HEK293 (cell line): ENCODE data around the gene RBM17.

Source experiments
- CTCF ChIA-PET: fragments of 350-600 bp; formaldehyde crosslinking; extraction: SDS; loops from one replicate; lab custom pipeline; 2021; ENCODE audit warnings: antibody characterized with exemption; lab: Yijun Ruan, JAX
- POLR2A ChIA-PET: fragments of 300-600 bp; formaldehyde crosslinking; extraction: SDS; loops from one replicate; lab custom pipeline; 2020; ENCODE audit warnings: antibody characterized with exemption, inconsistent platforms; lab: Yijun Ruan, JAX
- H3K27ac ChIP-seq: fragments of 200-500 bp; sonication (Bioruptor generic); 2 replicates; pipeline ENCODE4 v1.5.1; 2014; ENCODE audit warnings: low read depth, low read length, control low read depth, inconsistent platforms; ENCODE audit errors: extremely low read depth
- H3K36me3 ChIP-seq, 2 experiments: fragments of 200-500 bp in 1 of 2; sonication (Bioruptor generic) in 1 of 2; 1 replicate in 1 of 2; 2 replicates in 1 of 2; pipeline ENCODE4 v1.5.1; 2014 to 2017; ENCODE audit warnings: inconsistent platforms in 2 of 2, low read length in 2 of 2; ENCODE audit not compliant: control insufficient read depth in 2 of 2, insufficient read depth in 1 of 2
- H3K4me1 ChIP-seq: fragments of 200-500 bp; sonication (Bioruptor generic); 2 replicates; pipeline ENCODE4 v1.5.1; 2014; ENCODE audit warnings: mild to moderate bottlenecking, low read length, inconsistent platforms; ENCODE audit not compliant: control insufficient read depth, insufficient read depth
- H3K4me3 ChIP-seq: 2 replicates; pipeline ENCODE4 v1.5.1; 2011; ENCODE audit warnings: low read depth, mild to moderate bottlenecking, control low read depth, low read length, moderate library complexity
- H3K9me3 ChIP-seq: fragments of 200-500 bp; sonication (Bioruptor generic); 2 replicates; pipeline ENCODE4 v1.5.1; 2014; ENCODE audit warnings: low read depth, low read length, inconsistent platforms; ENCODE audit not compliant: control insufficient read depth, insufficient read depth
- FEZF1 ChIP-seq: fragments of 450-650 bp; formaldehyde crosslinking; IDR thresholded peaks from 2 replicates; pipeline ENCODE4 v1.5.1; 2016; ENCODE audit warnings: missing biosample characterization, missing genetic modification characterization
- GLIS2 ChIP-seq: fragments of 450-650 bp; formaldehyde crosslinking; IDR thresholded peaks from 2 replicates; pipeline ENCODE4 v1.5.1; 2016; ENCODE audit warnings: missing biosample characterization, missing genetic modification characterization
- IKZF3 ChIP-seq: fragments of 450-650 bp; IDR thresholded peaks from 2 replicates; pipeline ENCODE4 v1.5.0; 2018; ENCODE audit warnings: missing biosample characterization, mild to moderate bottlenecking, missing genetic modification characterization, moderate library complexity
- MZF1 ChIP-seq: fragments of 450-650 bp; formaldehyde crosslinking; IDR thresholded peaks from 2 replicates; pipeline ENCODE4 v1.5.1; 2017; ENCODE audit warnings: missing biosample characterization, missing genetic modification characterization, borderline replicate concordance
- OVOL3 ChIP-seq: fragments of 450-650 bp; formaldehyde crosslinking; IDR thresholded peaks from 2 replicates; pipeline ENCODE4 v1.5.1; 2016; ENCODE audit warnings: missing biosample characterization, missing genetic modification characterization
- PRDM1 ChIP-seq: fragments of 450-650 bp; formaldehyde crosslinking; IDR thresholded peaks from 2 replicates; pipeline ENCODE4; 2016; ENCODE audit warnings: missing biosample characterization, missing genetic modification characterization
- TSHZ1 ChIP-seq: fragments of 450-650 bp; formaldehyde crosslinking; IDR thresholded peaks from 2 replicates; pipeline ENCODE4 v1.5.1; 2016; ENCODE audit warnings: missing biosample characterization, missing genetic modification characterization, borderline replicate concordance
- ZFP3 ChIP-seq: fragments of 450-650 bp; formaldehyde crosslinking; IDR thresholded peaks from 2 replicates; pipeline ENCODE4 v1.5.1; 2016; ENCODE audit warnings: low read depth, missing biosample characterization, missing genetic modification characterization
- ZFP37 ChIP-seq: fragments of 450-650 bp; formaldehyde crosslinking; IDR thresholded peaks from 2 replicates; pipeline ENCODE4 v1.5.1; 2016; ENCODE audit warnings: missing biosample characterization, missing genetic modification characterization
- ZNF146 ChIP-seq: fragments of 450-650 bp; formaldehyde crosslinking; IDR thresholded peaks from 2 replicates; pipeline ENCODE4 v1.5.1; 2016; ENCODE audit warnings: missing biosample characterization, missing genetic modification characterization
- ZNF155 ChIP-seq: fragments of 450-650 bp; formaldehyde crosslinking; IDR thresholded peaks from 2 replicates; pipeline ENCODE4 v1.5.1; 2016; ENCODE audit warnings: missing biosample characterization, missing genetic modification characterization
- ZNF175 ChIP-seq: fragments of 450-650 bp; formaldehyde crosslinking; IDR thresholded peaks from 2 replicates; pipeline ENCODE4 v1.5.1; 2016; ENCODE audit warnings: missing biosample characterization, missing genetic modification characterization
- ZNF223 ChIP-seq: fragments of 450-650 bp; formaldehyde crosslinking; IDR thresholded peaks from 2 replicates; pipeline ENCODE4 v1.5.1; 2016; ENCODE audit warnings: missing biosample characterization, missing genetic modification characterization
- ZNF24 ChIP-seq: fragments of 450-650 bp; formaldehyde crosslinking; IDR thresholded peaks from 2 replicates; pipeline ENCODE4 v1.5.1; 2016; ENCODE audit warnings: missing biosample characterization, missing genetic modification characterization
- ZNF341 ChIP-seq: fragments of 450-650 bp; formaldehyde crosslinking; IDR thresholded peaks from 2 replicates; pipeline ENCODE4; 2016; ENCODE audit warnings: low read depth, missing biosample characterization, missing genetic modification characterization
- ZNF548 ChIP-seq: fragments of 450-650 bp; formaldehyde crosslinking; IDR thresholded peaks from 2 replicates; pipeline ENCODE4 v1.5.1; 2016; ENCODE audit warnings: missing biosample characterization, missing genetic modification characterization
- ZNF654 ChIP-seq: fragments of 450-650 bp; formaldehyde crosslinking; IDR thresholded peaks from 2 replicates; pipeline ENCODE4 v1.5.1; 2016; ENCODE audit warnings: low read depth, missing biosample characterization, missing genetic modification characterization
- ZNF670 ChIP-seq: fragments of 450-650 bp; formaldehyde crosslinking; IDR thresholded peaks from 2 replicates; pipeline ENCODE4 v1.5.1; 2016; ENCODE audit warnings: missing biosample characterization, missing genetic modification characterization, low read depth
- ZNF677 ChIP-seq: fragments of 450-650 bp; IDR thresholded peaks from 2 replicates; pipeline ENCODE4 v1.5.0; 2018; ENCODE audit warnings: missing biosample characterization, mild to moderate bottlenecking, missing genetic modification characterization, moderate library complexity
- ZNF837 ChIP-seq: fragments of 450-650 bp; formaldehyde crosslinking; IDR thresholded peaks from 2 replicates; pipeline ENCODE4 v1.5.1; 2016; ENCODE audit warnings: missing biosample characterization, missing genetic modification characterization
- TF ChIP-seq, protein P1 (sequence below): fragments of 450-650 bp; formaldehyde crosslinking; conservative IDR thresholded peaks from 2 replicates; pipeline ENCODE4 v1.5.1; 2016; ENCODE audit warnings: low read depth, missing biosample characterization, missing genetic modification characterization
- TF ChIP-seq, protein P2 (sequence below): fragments of 450-650 bp; IDR thresholded peaks from 2 replicates; pipeline ENCODE4 v1.5.1; 2018; ENCODE audit warnings: missing biosample characterization, missing genetic modification characterization

The RBM17 gene

GRCh38 chr10:6136215-6137201 is 47.7 kb downstream of the RBM17 start:
- TF ChIP-seq ZNF670 (tag by site-specific recombination) (no peak), ZNF548 (tag by site-specific recombination) (no peak)
- no peaks in the 10 kb centered on the region for H3K4me1 ChIP-seq
- ChIA-PET CTCF (interaction anchor here (0.6 to 4.0 kb wide), 12 partner anchors 9 to 1287 kb away, joined by 3 to 18 read pairs (median 4); no protein-coding TSS in a partner anchor), POLR2A (interaction anchor here (1.0 kb wide), 1 partner anchor 8 kb away, joined by 3 read pairs; no protein-coding TSS in a partner anchor)
- no peaks in the 10 kb centered on the region for H3K36me3 ChIP-seq
- no peak overlapping the region for H3K27ac ChIP-seq
- no peak overlapping the region for H3K4me3 ChIP-seq
- H3K9me3 ChIP-seq: no peaks in the 10 kb centered on the region

GRCh38 chr10:6138456-6138855 is 49.6 kb downstream of the RBM17 start:
- H3K4me1 ChIP-seq: no peaks in the 10 kb centered on the region
- ChIA-PET CTCF (interaction anchor here (1.4 kb wide), 1 partner anchor 28 kb away, joined by 4 read pairs; no protein-coding TSS in a partner anchor), POLR2A (interaction anchor here (1.2 kb wide), 1 partner anchor 64 kb away, joined by 3 read pairs; the partner anchor contains the start of gene PFKFB3)
- H3K27ac ChIP-seq: no peak overlapping the region
- no peak overlapping the region for H3K4me3 ChIP-seq
- TF ChIP-seq ZNF155 (no peak), IKZF3 (tag by site-specific recombination) (no peak), TSHZ1 (tag by site-specific recombination) (no peak), OVOL3 (tag by site-specific recombination) (no peak), ZNF654 (tag by site-specific recombination) (no peak), ZNF837 (tag by site-specific recombination) (no peak), ZNF341 (tag by site-specific recombination) (no peak), MZF1 (tag by site-specific recombination) (no peak), GLIS2 (tag by site-specific recombination) (no peak), PRDM1 (tag by site-specific recombination) (no peak), ZNF677 (tag by site-specific recombination) (no peak), ZNF24 (no peak), FEZF1 (no peak), ZNF146 (tag by site-specific recombination) (no peak), ZFP3 (tag by site-specific recombination) (no peak), ZNF223 (no peak), ZFP37 (no peak), ZNF175 (tag by site-specific recombination) (no peak)
- TF ChIP-seq, protein P1, sequence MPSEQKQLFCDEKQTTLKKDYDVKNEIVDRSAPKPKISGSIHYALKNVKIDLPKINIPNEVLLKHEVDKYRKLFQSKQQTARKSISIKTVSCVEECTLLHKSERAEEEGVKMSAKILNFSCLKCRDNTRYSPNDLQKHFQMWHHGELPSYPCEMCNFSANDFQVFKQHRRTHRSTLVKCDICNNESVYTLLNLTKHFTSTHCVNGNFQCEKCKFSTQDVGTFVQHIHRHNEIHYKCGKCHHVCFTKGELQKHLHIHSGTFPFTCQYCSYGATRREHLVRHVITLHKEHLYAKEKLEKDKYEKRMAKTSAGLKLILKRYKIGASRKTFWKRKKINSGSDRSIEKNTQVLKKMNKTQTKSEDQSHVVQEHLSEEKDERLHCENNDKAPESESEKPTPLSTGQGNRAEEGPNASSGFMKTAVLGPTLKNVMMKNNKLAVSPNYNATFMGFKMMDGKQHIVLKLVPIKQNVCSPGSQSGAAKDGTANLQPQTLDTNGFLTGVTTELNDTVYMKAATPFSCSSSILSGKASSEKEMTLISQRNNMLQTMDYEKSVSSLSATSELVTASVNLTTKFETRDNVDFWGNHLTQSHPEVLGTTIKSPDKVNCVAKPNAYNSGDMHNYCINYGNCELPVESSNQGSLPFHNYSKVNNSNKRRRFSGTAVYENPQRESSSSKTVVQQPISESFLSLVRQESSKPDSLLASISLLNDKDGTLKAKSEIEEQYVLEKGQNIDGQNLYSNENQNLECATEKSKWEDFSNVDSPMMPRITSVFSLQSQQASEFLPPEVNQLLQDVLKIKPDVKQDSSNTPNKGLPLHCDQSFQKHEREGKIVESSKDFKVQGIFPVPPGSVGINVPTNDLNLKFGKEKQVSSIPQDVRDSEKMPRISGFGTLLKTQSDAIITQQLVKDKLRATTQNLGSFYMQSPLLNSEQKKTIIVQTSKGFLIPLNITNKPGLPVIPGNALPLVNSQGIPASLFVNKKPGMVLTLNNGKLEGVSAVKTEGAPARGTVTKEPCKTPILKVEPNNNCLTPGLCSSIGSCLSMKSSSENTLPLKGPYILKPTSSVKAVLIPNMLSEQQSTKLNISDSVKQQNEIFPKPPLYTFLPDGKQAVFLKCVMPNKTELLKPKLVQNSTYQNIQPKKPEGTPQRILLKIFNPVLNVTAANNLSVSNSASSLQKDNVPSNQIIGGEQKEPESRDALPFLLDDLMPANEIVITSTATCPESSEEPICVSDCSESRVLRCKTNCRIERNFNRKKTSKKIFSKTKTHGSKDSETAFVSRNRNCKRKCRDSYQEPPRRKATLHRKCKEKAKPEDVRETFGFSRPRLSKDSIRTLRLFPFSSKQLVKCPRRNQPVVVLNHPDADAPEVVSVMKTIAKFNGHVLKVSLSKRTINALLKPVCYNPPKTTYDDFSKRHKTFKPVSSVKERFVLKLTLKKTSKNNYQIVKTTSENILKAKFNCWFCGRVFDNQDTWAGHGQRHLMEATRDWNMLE (tag by site-specific recombination): no peak
- TF ChIP-seq, protein P2, sequence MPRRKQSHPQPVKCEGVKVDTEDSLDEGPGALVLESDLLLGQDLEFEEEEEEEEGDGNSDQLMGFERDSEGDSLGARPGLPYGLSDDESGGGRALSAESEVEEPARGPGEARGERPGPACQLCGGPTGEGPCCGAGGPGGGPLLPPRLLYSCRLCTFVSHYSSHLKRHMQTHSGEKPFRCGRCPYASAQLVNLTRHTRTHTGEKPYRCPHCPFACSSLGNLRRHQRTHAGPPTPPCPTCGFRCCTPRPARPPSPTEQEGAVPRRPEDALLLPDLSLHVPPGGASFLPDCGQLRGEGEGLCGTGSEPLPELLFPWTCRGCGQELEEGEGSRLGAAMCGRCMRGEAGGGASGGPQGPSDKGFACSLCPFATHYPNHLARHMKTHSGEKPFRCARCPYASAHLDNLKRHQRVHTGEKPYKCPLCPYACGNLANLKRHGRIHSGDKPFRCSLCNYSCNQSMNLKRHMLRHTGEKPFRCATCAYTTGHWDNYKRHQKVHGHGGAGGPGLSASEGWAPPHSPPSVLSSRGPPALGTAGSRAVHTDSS (tag by site-specific recombination): no peak
- H3K9me3 ChIP-seq: no peaks in the 10 kb centered on the region
- no peaks in the 10 kb centered on the region for H3K36me3 ChIP-seq
